Stimulated activated CD8-positive, alpha-beta memory T cell treated with anti-CD3 and anti-CD28 coated beads, Interleukin-2, amount 100 ng/mL, for 1 hour (primary cell): ENCODE results near the gene SND1.

Experiments used
- DNase-seq, 2 donors: peaks; one replicate each; pipeline ENCODE4 v3.0.0-alpha.2; 2020; ENCODE audit warnings: low read depth in 2 of 2

The SND1 gene

GRCh38 chr7:128114806-128115205 is 462.8 kb downstream of the SND1 start:
- no peak for DNase-seq

- no peak for DNase-seq
Observed at GRCh38 chr7:128115336-128115820, 463.4 kb downstream of the SND1 start.

- no peak for DNase-seq
Observed at GRCh38 chr7:128115821-128116723, 464.1 kb downstream of the SND1 start.

DNA sequence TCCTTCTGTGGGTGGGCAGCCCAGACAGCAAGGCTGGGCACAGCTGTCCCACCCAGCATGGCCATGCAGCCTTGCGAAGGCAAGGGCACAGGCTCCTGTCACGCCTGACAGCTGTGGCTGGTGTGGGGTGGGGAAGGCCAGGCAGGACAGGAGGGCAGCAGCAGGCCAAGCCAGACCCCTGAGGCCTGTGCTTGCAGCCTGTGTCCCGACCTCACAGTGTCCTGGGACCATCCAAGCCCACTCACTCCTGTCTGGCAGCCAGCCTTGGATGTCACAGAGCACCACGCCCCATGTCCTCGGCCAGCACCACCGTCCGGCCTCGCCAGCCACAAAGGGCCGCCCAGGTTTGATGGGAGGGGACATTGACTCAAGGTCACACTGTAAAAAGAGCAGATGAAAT is 464.7 kb downstream of the SND1 start:
- no peak for DNase-seq

DNA sequence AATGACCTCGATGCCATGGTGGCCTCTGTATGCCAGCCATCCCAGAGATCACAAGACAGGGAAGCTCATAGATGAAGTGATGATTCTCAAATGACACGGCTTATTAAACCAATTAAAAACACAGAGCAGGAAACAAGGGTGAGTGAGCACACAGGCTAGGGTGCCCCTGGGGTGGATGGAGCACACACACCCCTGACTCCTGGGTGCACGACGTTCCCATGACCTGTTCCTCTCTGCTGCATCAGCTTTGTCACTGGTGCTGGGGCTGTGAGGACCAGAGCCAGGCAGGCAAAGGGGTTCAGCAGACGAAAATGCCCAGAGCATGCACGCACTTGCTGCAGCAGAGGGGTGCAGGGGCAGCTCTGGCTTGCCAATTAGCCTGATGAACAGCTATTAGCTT is 465.7 kb downstream of the SND1 start:
- no peak for DNase-seq

- no peak for DNase-seq
Observed at GRCh38 chr7:128119036-128119435, 467.0 kb downstream of the SND1 start.

GRCh38 chr7:128120116-128120515 is 468.1 kb downstream of the SND1 start:
- no peak for DNase-seq

DNA sequence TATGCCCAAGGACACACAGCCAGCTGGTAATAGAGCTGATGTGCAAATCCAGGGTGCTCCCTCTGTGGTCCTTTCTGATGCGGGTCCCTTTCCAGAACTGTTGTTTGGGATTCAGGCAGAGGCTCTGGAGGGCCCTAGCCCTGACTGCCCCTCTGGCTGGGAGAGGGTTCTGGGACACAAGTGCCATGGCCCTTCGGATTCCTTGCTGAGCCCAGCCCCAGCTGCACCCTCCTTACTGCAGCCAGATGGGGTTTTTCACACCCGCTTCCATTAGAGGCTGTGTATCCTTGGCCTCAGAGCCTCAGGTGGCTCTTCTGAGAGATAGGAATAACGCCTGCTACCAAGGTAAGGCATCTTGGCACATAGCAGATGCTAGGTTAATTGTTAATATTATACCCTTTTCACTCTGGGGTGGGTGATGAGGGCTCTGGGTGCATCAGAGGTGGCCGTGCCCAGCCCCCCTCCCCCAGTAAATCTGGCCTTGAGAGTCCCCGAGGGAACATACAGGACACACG is 469.0 kb downstream of the SND1 start:
- DNase-seq: no peak

DNA sequence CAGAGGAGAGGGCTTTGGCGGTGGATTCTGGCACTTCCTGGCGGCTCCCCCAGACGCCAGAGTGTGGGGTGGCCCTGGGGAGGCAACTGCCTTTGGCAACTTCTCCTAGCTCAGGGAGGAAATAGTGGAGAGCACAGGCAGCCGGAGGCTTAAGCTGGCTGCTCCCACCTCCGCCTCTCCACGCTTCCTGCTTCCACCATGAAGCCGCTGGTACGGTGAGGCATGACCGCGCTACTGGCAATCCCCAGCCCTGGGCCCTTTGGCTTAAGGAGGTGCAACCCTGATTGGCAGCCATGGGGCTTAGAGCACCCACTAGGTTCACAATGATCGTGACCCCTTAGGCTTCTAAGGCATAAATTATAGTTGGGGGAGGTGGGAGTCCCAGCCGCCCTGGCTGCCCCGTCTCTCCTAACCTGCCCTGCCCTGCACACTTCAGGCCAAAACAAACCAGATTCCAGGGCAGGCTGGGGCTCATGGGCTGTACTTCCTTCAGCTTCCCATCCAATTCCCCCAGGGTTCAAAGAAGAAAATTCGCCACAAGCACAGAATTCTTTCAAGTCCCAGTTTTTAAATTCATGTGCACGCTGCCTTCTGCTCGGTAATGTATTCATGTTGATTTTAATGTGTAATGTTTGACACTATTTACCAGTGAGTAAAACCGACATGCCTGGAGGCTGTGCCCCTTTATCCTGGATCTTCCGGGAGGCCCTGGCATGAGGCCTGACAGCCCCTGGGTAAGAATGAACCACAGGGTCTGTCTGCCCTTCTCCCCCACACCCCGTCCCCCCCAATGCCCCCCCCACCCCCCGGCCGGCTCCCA is 469.9 kb downstream of the SND1 start:
- DNase-seq: no peak

DNA sequence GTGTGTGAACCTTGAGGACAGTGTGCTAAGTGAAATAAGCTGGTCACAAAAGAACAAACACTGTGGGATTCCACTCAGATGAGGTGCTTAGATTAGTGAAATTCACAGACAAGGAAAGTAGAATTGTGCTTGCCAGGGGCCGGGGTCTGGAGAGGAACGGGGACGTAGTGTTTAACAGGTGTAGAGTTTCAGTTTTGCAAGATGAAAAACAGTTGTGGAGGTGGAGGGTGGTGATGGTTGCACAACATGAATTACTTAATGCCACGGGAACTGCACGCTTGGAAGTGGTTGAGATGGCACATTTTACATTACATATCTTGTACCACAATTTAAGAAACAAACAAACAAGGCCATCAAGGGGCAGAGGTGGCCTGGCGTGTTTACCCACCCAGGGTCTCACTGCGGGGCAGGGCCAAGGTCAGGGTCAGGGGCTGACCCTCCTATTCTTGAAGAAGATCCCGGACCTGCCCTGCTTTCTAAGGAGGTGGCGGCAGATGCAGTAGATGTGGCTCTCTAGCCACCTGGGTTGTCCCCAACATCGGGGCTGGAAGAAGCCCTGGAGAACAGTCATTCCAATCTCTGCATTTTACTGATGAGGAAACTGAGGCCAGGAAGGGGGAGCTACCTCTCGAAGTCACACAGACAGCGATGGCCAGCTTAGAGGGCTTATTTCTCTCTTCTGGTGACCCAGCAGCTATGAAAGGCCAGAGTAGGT is 470.7 kb downstream of the SND1 start:
- DNase-seq: no peak

DNA sequence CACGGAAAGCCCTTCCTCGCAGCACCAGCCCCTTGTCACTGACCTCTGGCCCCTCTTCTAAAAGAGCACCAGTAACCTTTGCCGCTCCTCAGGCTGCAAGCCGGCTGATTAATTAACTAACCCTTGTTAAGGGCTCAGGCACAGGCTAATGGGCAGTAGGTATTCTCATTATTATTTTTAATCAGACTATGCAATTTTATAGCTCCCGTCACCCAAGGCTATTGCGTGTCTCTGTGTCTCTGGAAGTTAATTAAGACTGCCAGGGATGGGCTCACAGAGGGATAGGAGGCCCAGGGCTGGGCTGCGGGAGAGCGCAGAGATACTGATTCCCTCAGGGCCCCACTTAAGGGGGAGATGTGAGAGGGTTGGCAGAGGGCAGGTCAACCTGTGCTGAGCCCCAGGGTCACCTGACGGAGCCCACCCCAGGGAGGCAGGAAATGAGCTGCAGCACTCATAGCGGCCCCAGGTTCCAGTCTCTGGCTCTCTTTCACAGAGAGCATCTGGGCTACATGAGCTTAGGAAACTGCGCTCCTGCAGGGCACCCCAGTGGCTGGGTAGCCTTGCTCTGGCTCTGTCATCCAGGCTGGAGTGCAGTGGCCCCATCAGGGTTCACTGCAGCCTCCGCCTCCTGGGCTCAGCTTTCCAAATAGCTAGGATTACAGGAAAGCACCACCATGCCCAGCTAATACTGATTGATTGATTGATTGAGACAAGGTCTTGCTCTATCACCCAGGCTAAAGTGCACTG is 471.5 kb downstream of the SND1 start:
- no peak for DNase-seq

DNA sequence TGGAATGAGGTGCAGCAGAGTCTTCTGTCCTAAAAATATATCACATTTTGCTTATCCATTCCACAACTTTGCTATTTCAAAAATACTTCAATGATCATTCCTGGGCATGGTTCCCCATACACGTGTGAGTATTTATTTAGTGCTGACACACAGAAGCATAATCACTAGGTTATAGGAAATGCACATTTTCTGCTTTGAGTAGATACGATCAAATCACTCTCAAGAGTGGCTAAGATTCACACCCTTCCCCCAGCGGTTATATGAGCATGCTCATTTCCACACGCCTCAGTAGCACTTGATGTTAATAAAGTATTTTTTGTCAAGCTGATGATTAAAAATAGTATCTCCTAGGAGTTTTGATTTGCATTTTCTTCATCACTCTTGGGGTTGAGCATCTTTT is 472.8 kb downstream of the SND1 start:
- DNase-seq: no peak

DNA sequence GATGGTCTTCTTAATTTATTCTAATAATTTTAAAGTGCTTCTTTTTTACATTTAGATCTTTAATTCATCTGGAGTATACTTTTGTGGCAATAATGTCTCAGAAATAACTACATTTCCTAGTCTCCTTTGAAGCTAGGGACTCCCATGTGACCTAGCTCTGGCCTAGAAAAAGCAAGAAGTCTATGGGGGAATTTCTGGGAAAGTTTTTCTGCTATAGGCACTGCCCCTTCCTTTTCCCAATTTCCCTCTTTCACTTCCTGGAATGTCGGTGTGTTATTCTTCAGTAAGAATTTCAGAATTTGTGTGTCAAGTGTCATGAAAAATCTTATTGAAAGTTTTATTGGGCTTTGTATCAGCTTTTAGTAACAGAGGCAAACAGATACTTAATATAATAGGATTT is 473.8 kb downstream of the SND1 start:
- no peak for DNase-seq

- DNase-seq: no peak
Observed at GRCh38 chr7:128128401-128128800, 476.4 kb downstream of the SND1 start.

- DNase-seq: no peak
Observed at GRCh38 chr7:128129224-128129864, 477.4 kb downstream of the SND1 start.

- no peak for DNase-seq
Observed at GRCh38 chr7:128131115-128131514, 479.1 kb downstream of the SND1 start.

DNA sequence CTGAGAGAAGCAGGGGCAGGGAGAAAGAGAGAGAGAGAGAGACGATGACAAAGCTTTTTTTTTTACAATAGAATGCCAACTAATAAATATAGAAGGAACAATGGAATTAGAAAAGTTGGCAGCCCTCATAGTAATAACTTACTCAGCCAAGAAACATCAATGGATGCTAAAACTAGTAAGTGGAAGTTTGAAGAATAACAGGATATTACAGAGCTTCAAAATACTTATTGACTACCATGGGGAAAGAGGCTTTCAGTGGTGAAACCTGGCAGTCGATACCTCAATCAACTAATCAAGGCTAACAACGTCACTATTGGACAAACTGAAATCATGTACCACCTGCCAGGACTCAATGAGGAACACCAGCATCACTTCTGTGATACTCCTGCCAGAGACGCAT is 479.7 kb downstream of the SND1 start:
- DNase-seq: no peak

DNA sequence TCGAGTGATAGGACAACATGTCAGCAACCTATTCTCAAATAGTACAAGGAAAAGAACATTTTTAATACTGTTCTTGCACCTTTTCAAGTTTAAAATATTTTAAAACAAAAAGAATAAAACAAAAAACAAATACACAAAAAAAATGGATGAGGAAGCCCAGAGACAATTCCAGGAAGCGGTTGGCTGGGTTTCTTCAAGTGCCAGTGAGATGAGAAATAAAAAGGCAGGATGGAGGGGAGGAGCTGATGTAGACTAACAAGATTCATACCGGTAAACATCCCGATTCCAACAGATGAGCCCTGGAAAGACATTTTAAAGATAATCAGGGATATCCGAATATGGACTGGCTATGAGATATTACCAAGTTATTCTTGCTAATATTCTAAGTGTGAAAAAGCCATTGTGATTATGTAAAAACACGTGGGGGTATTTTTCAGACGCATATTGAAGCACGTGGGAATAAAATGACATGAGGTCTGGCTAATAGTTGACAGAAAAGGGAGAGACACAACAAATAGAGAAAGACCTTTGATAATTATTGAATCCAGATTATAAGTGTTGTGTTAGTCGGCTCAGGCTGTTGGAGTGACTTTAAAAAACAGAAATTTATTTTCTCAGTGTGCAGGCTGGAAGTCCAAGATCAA is 480.6 kb downstream of the SND1 start:
- no peak for DNase-seq

GRCh38 chr7:128135159-128135514 is 483.1 kb downstream of the SND1 start:
- DNase-seq: no peak

DNA sequence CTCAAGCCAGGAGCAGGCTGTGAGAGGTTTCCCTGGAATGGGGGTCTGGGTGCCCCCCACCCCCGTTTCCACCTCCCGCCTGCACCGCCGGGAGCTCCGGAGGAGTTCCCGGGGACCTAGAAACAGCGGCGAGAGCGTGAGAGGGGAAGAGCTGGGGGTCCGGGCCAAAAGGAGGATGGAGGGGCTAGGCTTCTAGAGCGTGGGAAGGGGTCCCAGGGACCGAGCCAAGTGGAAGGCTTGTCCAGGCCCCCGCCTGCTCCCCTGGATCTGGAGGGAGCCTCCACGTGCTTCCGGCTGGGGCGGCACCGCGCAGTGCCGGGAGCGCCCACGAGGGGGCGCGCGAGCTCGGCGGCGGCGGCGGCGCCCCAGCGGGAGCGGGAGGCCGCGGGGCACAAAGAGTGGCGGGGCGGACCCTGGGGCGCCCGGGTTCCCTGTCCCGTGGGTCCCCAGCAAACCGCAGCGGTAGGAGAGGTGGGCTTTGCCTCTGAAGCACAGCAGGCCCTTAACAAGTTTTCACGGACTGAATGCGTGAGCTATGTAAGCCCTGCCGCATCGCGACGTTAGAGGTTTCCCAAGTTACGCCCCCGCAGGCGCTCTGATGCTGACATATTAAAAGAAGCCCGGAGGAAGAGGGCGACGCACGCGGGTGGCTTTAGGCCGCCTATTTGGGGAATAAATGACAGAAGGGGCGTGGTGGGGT is 483.7 kb downstream of the SND1 start:
- peak; percentile 24 to 43 for DNase-seq
